Keratinocyte (primary cell): Measurements from ENCODE around the gene RASGRP3. TPM values are rescaled to one million over a fixed set of nuclear protein-coding genes. Genes with fewer than 3 reads are reported as not detected.

Experiments
- DNase-seq: peaks from one replicate; pipeline ENCODE4 v3.0.0-alpha.2; 2011; ENCODE audit warnings: low read depth, missing footprints, low spot score
- FAIRE-seq: peaks from 2 replicates; lab custom pipeline; 2011; peaks lifted over from hg19 to GRCh38; lab: Jason Lieb, UNC
- H2AFZ ChIP-seq: 2 replicates; pipeline ENCODE4 v1.6.0; 2012; ENCODE audit warnings: low read length, control low read depth, inconsistent platforms; ENCODE audit not compliant: control insufficient read depth
- H3K27ac ChIP-seq: 2 replicates; pipeline ENCODE4 v1.5.1; 2011; ENCODE audit warnings: low read length; ENCODE audit not compliant: control insufficient read depth, insufficient read depth
- H3K27me3 ChIP-seq: 3 replicates; pipeline ENCODE4 v1.6.0; 2011; ENCODE audit warnings: low read length; ENCODE audit not compliant: control insufficient read depth, insufficient read depth; ENCODE audit errors: extremely low read depth
- H3K36me3 ChIP-seq, 2 experiments: 2 replicates in 1 of 2; 3 replicates in 1 of 2; pipeline ENCODE4 v1.5.1; 2011; ENCODE audit warnings: low read length in 2 of 2, mild to moderate bottlenecking in 1 of 2; ENCODE audit not compliant: control insufficient read depth in 2 of 2, insufficient read depth in 2 of 2; ENCODE audit errors: extremely low read depth in 1 of 2
- H3K4me1 ChIP-seq: 3 replicates; pipeline ENCODE4 v1.5.1; 2011; ENCODE audit warnings: low read length; ENCODE audit not compliant: control insufficient read depth, insufficient read depth; ENCODE audit errors: extremely low read depth
- H3K4me2 ChIP-seq: 3 replicates; pipeline ENCODE4 v1.6.0; 2011; ENCODE audit warnings: low read depth, low read length; ENCODE audit not compliant: control insufficient read depth, insufficient read depth; ENCODE audit errors: extremely low read depth
- H3K4me3 ChIP-seq, 3 experiments: fragments of 200-600 bp in 1 of 3; sonication (generic) in 1 of 3; 2 replicates in 2 of 3; 3 replicates in 1 of 3; pipeline ENCODE4 v1.5.1; 2011 to 2016; ENCODE audit warnings: low read length in 3 of 3, mild to moderate bottlenecking in 3 of 3, control low read depth in 2 of 3, inconsistent platforms in 1 of 3, low read depth in 1 of 3, mixed read lengths in 1 of 3, mixed run types in 1 of 3, moderate library complexity in 1 of 3; ENCODE audit not compliant: control insufficient read depth in 2 of 3, insufficient read depth in 2 of 3; ENCODE audit errors: extremely low read depth in 1 of 3
- H3K79me2 ChIP-seq: 2 replicates; pipeline ENCODE4 v1.6.0; 2012; ENCODE audit warnings: low read length; ENCODE audit not compliant: control insufficient read depth, insufficient read depth
- H3K9ac ChIP-seq: 3 replicates; pipeline ENCODE4 v1.6.0; 2011; ENCODE audit warnings: low read length; ENCODE audit not compliant: control insufficient read depth, insufficient read depth; ENCODE audit errors: extremely low read depth
- H3K9me1 ChIP-seq: 3 replicates; pipeline ENCODE4 v1.6.0; 2011; ENCODE audit warnings: low read length; ENCODE audit not compliant: control insufficient read depth, insufficient read depth; ENCODE audit errors: extremely low read depth
- H3K9me3 ChIP-seq: 2 replicates; pipeline ENCODE4 v1.5.1; 2012; ENCODE audit warnings: low read depth, low read length; ENCODE audit not compliant: control insufficient read depth
- H4K20me1 ChIP-seq: 3 replicates; pipeline ENCODE4 v1.6.0; 2011; ENCODE audit warnings: low read length; ENCODE audit not compliant: control insufficient read depth, insufficient read depth; ENCODE audit errors: extremely low read depth
- CTCF ChIP-seq, 3 experiments: IDR thresholded peaks in 1 of 3; conservative IDR thresholded peaks in 1 of 3; optimal IDR thresholded peaks in 1 of 3; 2 replicates in 2 of 3; 3 replicates in 1 of 3; pipeline versions ENCODE3 to v1.5.1; 2011; ENCODE audit warnings: low read length in 3 of 3, mild to moderate bottlenecking in 3 of 3, moderate library complexity in 2 of 3, control low read depth in 1 of 3, inconsistent platforms in 1 of 3; ENCODE audit not compliant: insufficient read depth in 2 of 3; ENCODE audit errors: extremely low read depth in 1 of 3
- EZH2 ChIP-seq: IDR thresholded peaks from one replicate; pipeline ENCODE4 v1.6.1; 2012; ENCODE audit warnings: inconsistent platforms, mild to moderate bottlenecking, low read length, moderate library complexity
- dilution Hi-C: fragments of 300-500 bp; cut with MboI; formaldehyde crosslinking; loops from one replicate; pipeline ENCODE4 v1.7.0; 2020; ENCODE audit warnings: low sequenced_read_pairs; ENCODE audit not compliant: extremely low pct_ligation_motif_present
- polyA plus RNA-seq, 5 experiments: library from polyadenylated mRNA; depleted of rRNA in 3 of 5; stranded (reverse) in 3 of 5; stranded (forward) in 1 of 5; unstranded in 1 of 5; fragments of >200 nt; gene quantifications; 1 replicate in 1 of 5; 2 replicates in 3 of 5; 3 replicates in 1 of 5; pipeline versions ENCODE4 v1.2.1 to v1.2.3, GENCODE V29; 2011 to 2012; ENCODE audit warnings: missing spikeins in 2 of 5, low read depth in 1 of 5, low replicate concordance in 1 of 5

Gene RASGRP3
- polyA plus RNA-seq, 1 donor (not counting 4 experiments of a cell fraction or from before 2014, with no cell fraction given): 0.56 TPM

GRCh38 chr2:33496150-33496549 is 19.7 kb downstream of the RASGRP3 start:
- H3K4me1 ChIP-seq: no peaks in the 10 kb centered on the region
- H3K4me2 ChIP-seq: no peak overlapping the region
- H3K36me3 ChIP-seq: no peaks in the 10 kb centered on the region
- H3K27ac ChIP-seq: no peak overlapping the region
- H3K9me3 ChIP-seq: no peaks in the 10 kb centered on the region
- FAIRE-seq (no peak), DNase-seq (no peak)
- dilution Hi-C loops: no loop called here
- H3K4me3 ChIP-seq: no peak overlapping the region
- H3K79me2 ChIP-seq: no peaks in the 10 kb centered on the region
- H3K27me3 ChIP-seq: no peaks in the 10 kb centered on the region
- H2AFZ ChIP-seq: no peak overlapping the region
- H3K9me1 ChIP-seq: no peaks in the 10 kb centered on the region
- no peak for TF ChIP-seq CTCF (optimal IDR thresholded peaks at IDR 0.05 in 1 of 3, IDR thresholded peaks at IDR 0.05 in 1 of 3, conservative IDR thresholded peaks at IDR 0.05 in 1 of 3; ENCODE audit: extremely low read depth in 1 of 3, insufficient read depth in 2 of 3, low read length in 3 of 3)
- no peak for TF ChIP-seq EZH2
- H3K9ac ChIP-seq: no peak overlapping the region
- H4K20me1 ChIP-seq: no peaks in the 10 kb centered on the region

DNA sequence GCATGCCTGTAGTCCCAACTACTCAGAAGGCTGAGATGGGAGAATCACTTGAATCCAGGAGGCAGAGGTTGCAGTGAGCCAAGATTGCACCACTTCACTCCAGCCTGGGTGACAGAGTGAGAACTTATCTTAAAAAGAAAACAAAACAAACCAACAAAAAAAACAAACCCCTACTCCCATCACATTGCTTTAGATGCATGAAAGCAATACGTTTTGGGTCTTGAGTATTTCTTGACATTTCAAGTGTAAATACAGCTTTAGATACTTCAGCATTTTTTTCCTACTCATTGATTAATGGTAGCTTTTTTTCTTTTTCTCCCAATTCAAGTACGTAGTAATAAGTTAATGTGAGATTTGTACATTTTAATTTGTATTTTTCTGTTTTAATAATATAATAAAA is 20.3 kb downstream of the RASGRP3 start:
- no peaks in the 10 kb centered on the region for H3K79me2 ChIP-seq
- no peaks in the 10 kb centered on the region for H3K36me3 ChIP-seq
- TF ChIP-seq EZH2 (no peak), CTCF (optimal IDR thresholded peaks at IDR 0.05 in 1 of 3, IDR thresholded peaks at IDR 0.05 in 1 of 3, conservative IDR thresholded peaks at IDR 0.05 in 1 of 3; ENCODE audit: extremely low read depth in 1 of 3, insufficient read depth in 2 of 3, low read length in 3 of 3) (no peak)
- no peak overlapping the region for H2AFZ ChIP-seq
- FAIRE-seq: no peak
- H3K4me1 ChIP-seq: no peaks in the 10 kb centered on the region
- H3K4me3 ChIP-seq: no peak overlapping the region
- no peaks in the 10 kb centered on the region for H3K9me3 ChIP-seq
- H3K27me3 ChIP-seq: no peaks in the 10 kb centered on the region
- no peak overlapping the region for H3K4me2 ChIP-seq
- H3K9ac ChIP-seq: no peak overlapping the region
- dilution Hi-C loops: no loop called here
- H3K27ac ChIP-seq: no peak overlapping the region
- no peaks in the 10 kb centered on the region for H4K20me1 ChIP-seq
- DNase-seq: no peak
- H3K9me1 ChIP-seq: no peaks in the 10 kb centered on the region
